K562 (cell line): ENCODE results near the gene FMN1.

Experiments used
- ATF2 ChIP-seq: sonication (generic); formaldehyde crosslinking; IDR thresholded peaks from 2 replicates; pipeline ENCODE4 v1.8.1; 2022; ENCODE audit warnings: missing genetic modification reagents
- BCLAF1 ChIP-seq, 2 experiments: fragments of 450-650 bp in 1 of 2; IDR thresholded peaks; 2 replicates each; pipeline ENCODE4 v1.6.1; 2011 to 2017; ENCODE audit warnings: low read depth in 2 of 2, antibody characterized with exemption in 1 of 2, borderline replicate concordance in 1 of 2, low read length in 1 of 2, mild to moderate bottlenecking in 1 of 2, mixed read lengths in 1 of 2; ENCODE audit not compliant: control insufficient read depth in 1 of 2
- CAMTA2 ChIP-seq: fragments of 250-450 bp; sonication (Bioruptor Pico); conservative IDR thresholded peaks from 2 replicates; pipeline ENCODE4 v1.5.1; 2022
- CTCF ChIP-seq, 3 experiments: IDR thresholded peaks in 2 of 3; conservative IDR thresholded peaks in 1 of 3; 2 replicates each; pipeline ENCODE4 v1.5.1; 2011 to 2012; ENCODE audit warnings: low read length in 3 of 3, mild to moderate bottlenecking in 3 of 3, control low read depth in 2 of 3, improper control_type of control experiment in 1 of 3, inconsistent platforms in 1 of 3, low read depth in 1 of 3, mixed read lengths in 1 of 3, moderate library complexity in 1 of 3; ENCODE audit not compliant: insufficient read depth in 2 of 3
- NCOA1 ChIP-seq: fragments of 450-650 bp; IDR thresholded peaks from 2 replicates; pipeline ENCODE4 v1.6.1; 2016; ENCODE audit warnings: low read depth

GRCh38 chr15:33150971-33151370 is 43.5 kb downstream of the FMN1 start:
- TF ChIP-seq CAMTA2 (CRISPR knock-in tag) = no peak
- TF ChIP-seq BCLAF1 (IDR thresholded peaks at IDR 0.05; ENCODE audit: borderline replicate concordance in 1 of 2, control insufficient read depth in 1 of 2, low read depth in 2 of 2, low read length in 1 of 2) = no peak
- TF ChIP-seq NCOA1 = no peak
- TF ChIP-seq CTCF (IDR thresholded peaks at IDR 0.05 in 2 of 3, conservative IDR thresholded peaks at IDR 0.05 in 1 of 3; ENCODE audit: insufficient read depth in 2 of 3, low read depth in 1 of 3, low read length in 3 of 3) = no peak
- no peak for TF ChIP-seq ATF2 (CRISPR knock-in tag)
